OCI-LY3 (cell line): Measurements from ENCODE around the gene SPRED1.
"Not testable (repeated sequence)": the region's sequence is repeated elsewhere in the genome, so short reads cannot be mapped to it uniquely, and the experiment has no call there.

Experiments
- H2AFZ ChIP-seq: fragments of 200-600, 300-600 bp; shearing (Covaris generic); 2 replicates; pipeline ENCODE4 v1.6.0; 2014; ENCODE audit warnings: antibody characterized with exemption, low read depth, low read length
- H3K27ac ChIP-seq: fragments of 200-600, 300-600 bp; sonication (generic); 2 replicates; pipeline ENCODE4 v1.5.1; 2014; ENCODE audit warnings: mild to moderate bottlenecking, low read length, moderate library complexity, mixed read lengths
- H3K27me3 ChIP-seq: fragments of 200-600, 300-600 bp; sonication (generic); 2 replicates; pipeline ENCODE4 v1.6.1; 2014; ENCODE audit warnings: low read depth, low read length, mixed read lengths
- H3K36me3 ChIP-seq: fragments of 200-600, 300-600 bp; sonication (generic); replicated peaks from 2 replicates; pipeline ENCODE3; 2014; ENCODE audit warnings: low read depth, low read length, mixed read lengths
- H3K4me1 ChIP-seq: fragments of 300-600, 200-600 bp; sonication (generic); 2 replicates; pipeline ENCODE4 v1.6.1; 2014; ENCODE audit warnings: low read length, mixed read lengths
- H3K4me2 ChIP-seq: fragments of 200-600, 300-600 bp; sonication (generic); 2 replicates; pipeline ENCODE4 v1.6.1; 2014; ENCODE audit warnings: low read length, mixed read lengths
- H3K4me3 ChIP-seq: fragments of 300-600, 200-600 bp; sonication (generic); 2 replicates; pipeline ENCODE4 v1.5.1; 2014; ENCODE audit warnings: antibody characterized with exemption, mild to moderate bottlenecking, low read length, moderate library complexity
- H3K79me2 ChIP-seq: fragments of 300-600, 200-600 bp; shearing (Covaris generic); 2 replicates; pipeline ENCODE4 v1.6.1; 2014; ENCODE audit warnings: mild to moderate bottlenecking, low read length, mixed read lengths
- H3K9ac ChIP-seq: fragments of 300-600, 200-600 bp; shearing (Covaris generic); 2 replicates; pipeline ENCODE4 v1.6.0; 2014; ENCODE audit warnings: mild to moderate bottlenecking, low read length, moderate library complexity
- H3K9me3 ChIP-seq: fragments of 200-600, 300-600 bp; shearing (Covaris generic); 2 replicates; pipeline ENCODE4 v1.6.1; 2014; ENCODE audit warnings: low read length, mixed read lengths; ENCODE audit not compliant: insufficient read depth
- H4K20me1 ChIP-seq: fragments of 200-600, 300-600 bp; sonication (generic); 2 replicates; pipeline ENCODE4 v1.6.1; 2016; ENCODE audit warnings: low read length, mixed read lengths; ENCODE audit not compliant: insufficient read depth
- EZH2phosphoT487 ChIP-seq: fragments of 200-600 bp; shearing (Covaris generic); IDR thresholded peaks from 2 replicates; pipeline ENCODE4 v1.6.1; 2018; ENCODE audit warnings: antibody characterized with exemption, mixed run types, low read depth
- TF ChIP-seq, protein P1 (sequence below): fragments of 200-600, 300-600 bp; sonication (generic); IDR thresholded peaks from 2 replicates; pipeline ENCODE4 v1.5.1; 2014; ENCODE audit warnings: antibody characterized with exemption, low read length, low read depth

SPRED1 gene

DNA sequence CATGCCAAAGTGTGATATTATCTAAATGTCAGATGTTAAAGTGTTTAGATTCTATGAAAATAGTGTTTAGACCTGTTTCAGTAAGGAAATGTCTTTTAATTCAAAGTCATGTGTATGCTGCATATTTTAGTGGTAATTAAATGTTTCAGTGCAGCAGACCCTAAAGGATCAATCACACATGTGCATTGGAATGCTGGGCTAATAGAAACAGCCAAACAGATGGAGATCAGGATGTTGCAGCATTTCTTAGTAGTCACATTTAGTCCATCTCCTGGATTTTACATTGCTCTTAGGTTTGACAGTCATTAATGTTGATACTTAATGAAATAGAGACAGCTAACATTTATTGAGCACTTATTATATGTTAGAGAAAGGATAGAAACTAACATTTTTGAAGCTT lies 18.5 kb downstream of the SPRED1 start:
- Histone ChIP-seq H4K20me1 (peaks cover 36% of the 10 kb centered on the region), H3K27me3 (no peaks in the 10 kb centered on the region), H3K27ac (no peak overlapping the region), H3K79me2 (peaks cover 59% of the 10 kb centered on the region), H3K4me3 (no peak overlapping the region), H3K4me2 (no peak overlapping the region), H3K9ac (no peak overlapping the region), H3K4me1 (no peaks in the 10 kb centered on the region; the same call in 1 of the 2 replicates), H3K9me3 (no peaks in the 10 kb centered on the region), H2AFZ (no peak overlapping the region), H3K36me3 (peaks cover 4% of the 10 kb centered on the region)
- TF ChIP-seq EZH2phosphoT487 = no peak
- TF ChIP-seq, protein P1, sequence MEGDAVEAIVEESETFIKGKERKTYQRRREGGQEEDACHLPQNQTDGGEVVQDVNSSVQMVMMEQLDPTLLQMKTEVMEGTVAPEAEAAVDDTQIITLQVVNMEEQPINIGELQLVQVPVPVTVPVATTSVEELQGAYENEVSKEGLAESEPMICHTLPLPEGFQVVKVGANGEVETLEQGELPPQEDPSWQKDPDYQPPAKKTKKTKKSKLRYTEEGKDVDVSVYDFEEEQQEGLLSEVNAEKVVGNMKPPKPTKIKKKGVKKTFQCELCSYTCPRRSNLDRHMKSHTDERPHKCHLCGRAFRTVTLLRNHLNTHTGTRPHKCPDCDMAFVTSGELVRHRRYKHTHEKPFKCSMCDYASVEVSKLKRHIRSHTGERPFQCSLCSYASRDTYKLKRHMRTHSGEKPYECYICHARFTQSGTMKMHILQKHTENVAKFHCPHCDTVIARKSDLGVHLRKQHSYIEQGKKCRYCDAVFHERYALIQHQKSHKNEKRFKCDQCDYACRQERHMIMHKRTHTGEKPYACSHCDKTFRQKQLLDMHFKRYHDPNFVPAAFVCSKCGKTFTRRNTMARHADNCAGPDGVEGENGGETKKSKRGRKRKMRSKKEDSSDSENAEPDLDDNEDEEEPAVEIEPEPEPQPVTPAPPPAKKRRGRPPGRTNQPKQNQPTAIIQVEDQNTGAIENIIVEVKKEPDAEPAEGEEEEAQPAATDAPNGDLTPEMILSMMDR = no peak

DNA sequence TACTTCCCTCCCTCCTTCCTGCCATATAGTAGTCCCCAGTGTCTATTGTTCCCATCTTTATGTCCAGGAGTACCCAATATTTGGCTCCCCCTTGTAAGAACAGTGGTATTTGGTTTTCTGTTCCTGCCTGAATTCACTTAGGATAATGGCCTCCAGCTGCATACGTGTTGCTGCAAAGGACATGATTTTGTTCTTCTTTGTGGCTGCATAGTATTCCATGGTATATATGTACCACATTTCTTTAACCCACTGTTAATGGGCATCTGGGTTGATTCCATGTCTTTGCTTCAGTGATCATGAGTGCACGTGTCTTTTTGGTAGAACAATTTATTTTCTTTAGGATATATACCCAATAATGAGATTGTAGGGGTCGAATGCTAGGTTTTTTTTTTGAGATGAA lies 19.3 kb downstream of the SPRED1 start:
- no peak overlapping the region for H3K4me2 ChIP-seq
- H3K4me3 ChIP-seq = no peak overlapping the region
- H4K20me1 ChIP-seq = peaks cover 36% of the 10 kb centered on the region
- no peak overlapping the region for H2AFZ ChIP-seq
- H3K27ac ChIP-seq = no peak overlapping the region
- no peaks in the 10 kb centered on the region; the same call in 1 of the 2 replicates for H3K4me1 ChIP-seq
- H3K9me3 ChIP-seq = no peaks in the 10 kb centered on the region
- H3K79me2 ChIP-seq = peaks cover 61% of the 10 kb centered on the region
- no peak overlapping the region for H3K9ac ChIP-seq
- H3K36me3 ChIP-seq = peaks cover 9% of the 10 kb centered on the region
- TF ChIP-seq EZH2phosphoT487 = no peak
- TF ChIP-seq, protein P1 = no peak
- H3K27me3 ChIP-seq = no peaks in the 10 kb centered on the region

DNA sequence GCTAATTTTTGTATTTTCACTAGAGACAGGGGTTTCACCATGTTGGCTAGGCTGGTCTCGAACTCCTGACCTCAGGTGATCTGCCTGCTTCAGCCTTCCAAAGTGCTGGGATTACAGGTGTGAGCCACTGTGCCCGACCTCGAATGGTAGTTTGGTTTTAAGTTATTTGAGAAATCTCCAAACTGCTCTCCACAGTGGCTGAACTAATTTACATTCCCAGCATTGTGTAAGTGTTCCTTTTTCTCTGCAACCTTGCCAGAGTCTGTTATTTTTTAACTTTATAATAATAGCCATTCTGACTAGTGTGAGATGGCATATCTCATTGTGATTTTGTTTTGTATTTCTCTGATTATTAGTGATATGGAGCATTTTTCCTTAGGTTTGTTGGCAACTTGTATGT lies 19.8 kb downstream of the SPRED1 start:
- H3K9me3 ChIP-seq, H3K36me3 ChIP-seq, H3K4me3 ChIP-seq, H3K4me1 ChIP-seq, H3K27me3 ChIP-seq, H3K9ac ChIP-seq, H3K27ac ChIP-seq, H3K4me2 ChIP-seq, H2AFZ ChIP-seq: not testable (repeated sequence)
- H3K79me2 ChIP-seq = peaks cover 63% of the 10 kb centered on the region
- H4K20me1 ChIP-seq = peaks cover 36% of the 10 kb centered on the region

DNA sequence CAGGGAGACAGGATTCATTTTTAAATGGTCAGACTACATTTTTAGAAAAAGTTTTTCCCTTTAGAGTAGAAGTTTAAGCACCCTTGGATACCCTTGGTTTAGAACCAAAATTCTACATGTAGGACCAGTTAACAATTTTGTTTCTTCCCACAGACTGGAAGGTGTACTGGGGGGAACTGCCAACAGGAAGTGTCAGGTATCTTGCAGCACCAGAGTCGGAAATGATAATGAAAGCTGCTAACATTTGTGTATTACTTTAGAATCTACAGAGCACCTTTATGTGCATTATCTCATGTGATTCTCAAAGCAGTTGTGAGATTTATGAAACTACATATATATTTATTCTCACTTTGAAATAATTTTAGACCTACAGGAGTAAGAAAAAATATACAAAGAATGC lies 21.5 kb downstream of the SPRED1 start:
- Histone ChIP-seq H4K20me1 (peaks cover 37% of the 10 kb centered on the region), H3K27me3 (no peaks in the 10 kb centered on the region), H3K79me2 (peaks cover 63% of the 10 kb centered on the region), H3K4me1 (no peaks in the 10 kb centered on the region; the same call in 1 of the 2 replicates), H2AFZ (no peak overlapping the region), H3K9me3 (no peaks in the 10 kb centered on the region), H3K36me3 (peaks cover 5% of the 10 kb centered on the region), H3K4me2 (no peak overlapping the region), H3K27ac (no peak overlapping the region), H3K9ac (no peak overlapping the region), H3K4me3 (no peak overlapping the region)
- no peak for TF ChIP-seq EZH2phosphoT487
- TF ChIP-seq, protein P1 = no peak

DNA sequence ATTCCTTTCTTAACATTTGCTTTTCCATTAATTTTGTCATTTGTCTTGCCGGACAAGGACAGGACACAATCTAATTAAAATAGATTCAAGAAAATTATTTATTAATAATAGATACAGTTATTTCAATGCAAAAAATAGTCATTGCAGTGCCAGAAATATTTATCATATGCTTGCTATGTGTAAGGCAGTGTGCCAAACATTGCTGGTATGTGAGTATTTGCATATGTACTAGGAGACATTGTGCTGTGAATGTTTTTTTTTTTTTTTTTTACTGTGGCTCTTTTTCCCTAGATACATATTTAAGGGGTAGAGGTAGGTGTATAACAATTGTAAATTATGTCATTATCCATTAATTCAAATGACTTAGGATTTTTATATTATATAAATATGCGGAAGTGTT lies 23.3 kb downstream of the SPRED1 start:
- Histone ChIP-seq H3K79me2 (peaks cover 66% of the 10 kb centered on the region), H3K4me2 (no peak overlapping the region), H3K36me3 (peaks cover 5% of the 10 kb centered on the region), H3K27ac (no peak overlapping the region), H3K9ac (no peak overlapping the region), H3K9me3 (no peaks in the 10 kb centered on the region), H3K27me3 (no peaks in the 10 kb centered on the region), H2AFZ (no peak overlapping the region), H3K4me3 (no peak overlapping the region), H3K4me1 (no peaks in the 10 kb centered on the region; the same call in 1 of the 2 replicates), H4K20me1 (peaks cover 42% of the 10 kb centered on the region)
- no peak for TF ChIP-seq EZH2phosphoT487
- TF ChIP-seq, protein P1 = no peak

DNA sequence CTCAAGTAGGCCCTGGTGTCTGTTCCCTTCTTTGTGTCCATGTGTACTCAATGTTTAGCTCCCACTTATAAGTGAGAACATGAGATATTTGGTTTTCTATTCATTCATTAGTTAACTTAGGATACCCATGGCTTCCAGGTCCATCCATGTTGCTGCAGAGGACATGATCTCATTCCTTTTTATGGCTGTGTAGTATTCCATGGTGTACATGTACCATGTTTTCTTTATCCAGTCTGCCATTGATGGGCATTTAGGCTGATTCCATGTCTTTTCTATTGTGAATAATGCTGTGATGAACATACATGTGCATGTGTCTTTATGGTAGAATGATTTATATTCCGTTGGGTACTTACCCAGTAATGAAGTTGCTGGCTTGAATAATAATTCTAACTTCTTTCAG lies 24.6 kb downstream of the SPRED1 start:
- not testable (repeated sequence) for H3K9ac ChIP-seq, H3K27me3 ChIP-seq, H3K4me2 ChIP-seq, H3K4me1 ChIP-seq, H3K36me3 ChIP-seq, H3K4me3 ChIP-seq, H2AFZ ChIP-seq, H3K9me3 ChIP-seq, H3K27ac ChIP-seq
- peaks cover 63% of the 10 kb centered on the region for H3K79me2 ChIP-seq
- peaks cover 35% of the 10 kb centered on the region for H4K20me1 ChIP-seq
